Measurements from ENCODE around the gene RAD51B.
A peak's percentile ranks its signal among the peaks of the same experiment; 100 is the strongest.

RAD51B gene

DNA sequence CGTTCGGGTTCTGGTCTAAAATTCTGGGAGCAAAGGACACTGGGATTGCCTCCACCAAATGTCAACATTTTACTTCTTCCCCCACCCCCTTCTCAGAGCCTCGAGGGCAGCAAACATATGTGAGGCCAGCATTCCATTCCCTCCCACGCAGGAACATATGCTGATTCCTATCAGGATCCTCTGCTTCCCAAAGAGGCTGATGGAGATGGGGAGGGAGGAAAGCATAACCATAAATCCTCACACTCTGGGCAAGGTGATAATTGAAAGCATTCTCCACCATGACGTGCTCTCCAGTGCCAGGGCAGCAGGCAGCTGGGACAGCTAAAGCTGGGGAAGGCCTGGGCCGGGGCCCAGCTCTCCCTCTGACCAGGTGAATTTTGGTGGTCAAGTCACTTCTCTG, 578.2 kb downstream of the RAD51B start:
- TF ChIP-seq, protein P1, sequence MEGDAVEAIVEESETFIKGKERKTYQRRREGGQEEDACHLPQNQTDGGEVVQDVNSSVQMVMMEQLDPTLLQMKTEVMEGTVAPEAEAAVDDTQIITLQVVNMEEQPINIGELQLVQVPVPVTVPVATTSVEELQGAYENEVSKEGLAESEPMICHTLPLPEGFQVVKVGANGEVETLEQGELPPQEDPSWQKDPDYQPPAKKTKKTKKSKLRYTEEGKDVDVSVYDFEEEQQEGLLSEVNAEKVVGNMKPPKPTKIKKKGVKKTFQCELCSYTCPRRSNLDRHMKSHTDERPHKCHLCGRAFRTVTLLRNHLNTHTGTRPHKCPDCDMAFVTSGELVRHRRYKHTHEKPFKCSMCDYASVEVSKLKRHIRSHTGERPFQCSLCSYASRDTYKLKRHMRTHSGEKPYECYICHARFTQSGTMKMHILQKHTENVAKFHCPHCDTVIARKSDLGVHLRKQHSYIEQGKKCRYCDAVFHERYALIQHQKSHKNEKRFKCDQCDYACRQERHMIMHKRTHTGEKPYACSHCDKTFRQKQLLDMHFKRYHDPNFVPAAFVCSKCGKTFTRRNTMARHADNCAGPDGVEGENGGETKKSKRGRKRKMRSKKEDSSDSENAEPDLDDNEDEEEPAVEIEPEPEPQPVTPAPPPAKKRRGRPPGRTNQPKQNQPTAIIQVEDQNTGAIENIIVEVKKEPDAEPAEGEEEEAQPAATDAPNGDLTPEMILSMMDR (IDR thresholded peaks at IDR 0.05; ENCODE audit: unreplicated experiment in 3 of 3) = no peak
- Mint-ChIP-seq H3K4me3 (peak overlapping the region in 1 of 3 experiments; percentile 10), H3K27ac (peak overlapping the region; percentile 97 to 98 (median 97)), H3K27me3 (ENCODE audit: low read depth) (no peaks in the 10 kb centered on the region), H3K36me3 (ENCODE audit: low read depth) (no peaks in the 10 kb centered on the region), H3K4me1 (peaks cover 93% of the 10 kb centered on the region), H3K9me3 (no peaks in the 10 kb centered on the region)

DNA sequence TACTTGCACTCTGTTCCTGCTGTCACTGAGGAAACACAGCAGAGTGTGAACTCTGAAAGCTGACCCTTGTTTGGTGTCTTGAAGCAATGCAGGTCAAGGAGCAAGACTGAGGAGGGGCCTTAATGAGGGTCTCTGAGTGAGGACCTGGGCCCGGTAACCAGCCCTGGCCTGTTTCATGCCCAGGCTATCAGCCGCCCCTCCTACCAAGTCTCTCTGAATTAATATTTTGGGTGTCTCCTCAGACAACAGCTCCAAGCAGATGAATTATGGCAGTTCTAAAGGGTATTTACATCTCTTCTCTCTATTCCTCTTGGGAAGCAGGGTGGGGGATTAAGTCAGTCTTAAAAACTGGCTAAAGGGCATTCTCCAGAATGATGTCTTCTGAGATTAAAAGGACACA, 578.8 kb downstream of the RAD51B start:
- TF ChIP-seq, protein P1 (IDR thresholded peaks at IDR 0.05; ENCODE audit: unreplicated experiment in 3 of 3) = no peak
- no peaks in the 10 kb centered on the region for H3K9me3 Mint-ChIP-seq
- peak overlapping the region; percentile 97 to 98 (median 97) for H3K27ac Mint-ChIP-seq
- H3K27me3 Mint-ChIP-seq (ENCODE audit: low read depth) = no peaks in the 10 kb centered on the region
- H3K4me3 Mint-ChIP-seq = no peak overlapping the region
- peaks cover 93% of the 10 kb centered on the region for H3K4me1 Mint-ChIP-seq
- no peaks in the 10 kb centered on the region for H3K36me3 Mint-ChIP-seq (ENCODE audit: low read depth)

DNA sequence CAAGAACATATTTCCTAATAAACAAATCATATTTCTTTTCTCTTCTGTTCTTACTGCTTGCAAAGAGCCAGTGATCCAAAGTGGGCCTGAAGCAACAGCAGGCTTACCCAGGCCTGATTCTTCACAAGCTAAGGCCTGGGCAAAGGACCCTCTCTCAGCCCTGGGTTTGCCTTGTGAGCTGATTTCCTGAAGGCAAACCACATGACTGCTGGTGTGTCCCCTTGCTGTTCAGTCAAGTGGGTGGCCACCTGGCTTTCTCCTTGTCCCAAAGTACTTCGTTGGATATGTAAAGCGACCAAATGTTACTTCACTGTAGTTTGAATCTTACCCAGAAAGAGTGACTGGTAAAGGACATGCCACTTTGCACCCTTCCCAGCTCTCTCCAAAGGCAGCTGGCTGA, 580.4 kb downstream of the RAD51B start:
- Mint-ChIP-seq H3K9me3 (no peaks in the 10 kb centered on the region), H3K27ac (peak overlapping the region; percentile 82 to 99 (median 98)), H3K36me3 (ENCODE audit: low read depth) (no peaks in the 10 kb centered on the region), H3K27me3 (ENCODE audit: low read depth) (no peaks in the 10 kb centered on the region), H3K4me1 (peaks cover 92% of the 10 kb centered on the region), H3K4me3 (no peak overlapping the region)
- TF ChIP-seq, protein P1 (IDR thresholded peaks at IDR 0.05; ENCODE audit: unreplicated experiment in 3 of 3) = no peak

DNA sequence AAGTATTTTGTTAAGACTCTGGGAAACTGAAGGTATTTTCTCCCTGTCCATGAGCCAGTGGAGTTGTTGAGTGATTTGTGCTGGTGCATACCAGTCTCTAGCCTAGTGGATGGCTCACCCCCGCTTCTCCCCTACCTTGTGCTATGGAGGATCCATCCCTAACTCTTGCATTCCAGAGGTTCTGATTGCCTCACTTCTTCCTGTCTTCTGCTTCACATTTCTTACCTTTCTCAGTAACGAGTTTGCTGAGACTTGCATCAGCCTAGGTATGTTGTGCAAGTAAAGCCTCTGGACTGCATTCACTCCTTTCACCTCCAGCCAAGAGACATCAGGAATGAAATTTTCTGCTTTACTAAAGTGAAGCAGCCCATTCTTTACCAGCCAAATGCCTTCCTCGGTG, 581.7 kb downstream of the RAD51B start:
- H3K4me1 Mint-ChIP-seq = peaks cover 78% of the 10 kb centered on the region

DNA sequence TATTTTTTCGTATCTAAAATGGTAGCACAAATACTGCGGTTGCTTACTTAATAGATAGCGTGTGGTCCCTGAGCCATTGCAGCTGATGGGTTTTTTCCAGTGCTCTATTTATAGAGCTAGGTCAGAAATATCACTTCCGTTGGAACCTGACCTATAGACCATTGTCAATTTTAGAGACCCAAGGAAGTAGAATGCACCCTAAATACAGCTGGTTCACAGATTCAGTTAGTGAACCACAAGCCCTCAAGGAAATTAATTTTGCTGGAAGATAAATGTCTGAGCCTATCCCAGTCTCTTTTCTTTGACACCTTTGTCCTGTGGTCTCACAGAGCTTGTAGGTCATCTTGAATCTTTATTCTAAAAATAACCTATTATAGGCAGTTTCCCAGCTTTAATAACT, 582.3 kb downstream of the RAD51B start:
- Mint-ChIP-seq H3K36me3 (ENCODE audit: low read depth) (no peaks in the 10 kb centered on the region), H3K27ac (peak overlapping the region; percentile 88 to 99 (median 98))

More for the DNA sequence above, 581.7 kb downstream of the RAD51B start:
- TF ChIP-seq, protein P1 (IDR thresholded peaks at IDR 0.05; ENCODE audit: unreplicated experiment in 3 of 3) = no peak
- peak overlapping the region; percentile 9 to 99 (median 98) for H3K27ac Mint-ChIP-seq
- peak overlapping the region in 1 of 3 experiments; percentile 22 for H3K4me3 Mint-ChIP-seq
- no peaks in the 10 kb centered on the region for H3K36me3 Mint-ChIP-seq (ENCODE audit: low read depth)
- H3K9me3 Mint-ChIP-seq = no peaks in the 10 kb centered on the region
- H3K27me3 Mint-ChIP-seq (ENCODE audit: low read depth) = no peaks in the 10 kb centered on the region

More for the DNA sequence above, 582.3 kb downstream of the RAD51B start:
- Mint-ChIP-seq H3K27me3 (ENCODE audit: low read depth) (no peaks in the 10 kb centered on the region), H3K9me3 (no peaks in the 10 kb centered on the region), H3K4me3 (no peak overlapping the region), H3K4me1 (peaks cover 73% of the 10 kb centered on the region)
- TF ChIP-seq, protein P1 (IDR thresholded peaks at IDR 0.05; ENCODE audit: unreplicated experiment in 3 of 3) = no peak

All from nephron (organoid).